ENCODE results near the gene PICK1.

PICK1 gene

GRCh38 chr22:38080474-38080849 is 23.3 kb downstream of the PICK1 start:
- no peak overlapping the region for H3K4me3 ChIP-seq (ENCODE audit: low read length)
- TF ChIP-seq CTCF (conservative IDR thresholded peaks at IDR 0.05; ENCODE audit: low read length) = no peak
- no peak for DNase-seq (ENCODE audit: low read depth)

GRCh38 chr22:38080850-38081635 is 23.8 kb downstream of the PICK1 start:
- no peak for TF ChIP-seq CTCF (conservative IDR thresholded peaks at IDR 0.05; ENCODE audit: low read length)
- H3K4me3 ChIP-seq (ENCODE audit: low read length) = peak overlapping the region; percentile 33
- DNase-seq (ENCODE audit: low read depth) = peak; percentile 21

GRCh38 chr22:38081636-38081940 is 24.4 kb downstream of the PICK1 start:
- no peak for DNase-seq (ENCODE audit: low read depth)
- no peak for TF ChIP-seq CTCF (conservative IDR thresholded peaks at IDR 0.05; ENCODE audit: low read length)
- no peak overlapping the region for H3K4me3 ChIP-seq (ENCODE audit: low read length)

GRCh38 chr22:38081941-38082828 is 25.0 kb downstream of the PICK1 start:
- TF ChIP-seq CTCF (conservative IDR thresholded peaks at IDR 0.05; ENCODE audit: low read length) = no peak
- no peak for DNase-seq (ENCODE audit: low read depth)
- H3K4me3 ChIP-seq (ENCODE audit: low read length) = no peak overlapping the region

- DNase-seq (ENCODE audit: low read depth) = no peak
- TF ChIP-seq CTCF (conservative IDR thresholded peaks at IDR 0.05; ENCODE audit: low read length) = no peak
- H3K4me3 ChIP-seq (ENCODE audit: low read length) = no peak overlapping the region
These were observed 25.9 kb downstream of the PICK1 start for GRCh38 chr22:38082986-38083710.

GRCh38 chr22:38083931-38084631 is 26.9 kb downstream of the PICK1 start, which contains the start of gene SLC16A8:
Gene SLC16A8, minus strand, starts transcription at chr22:38084184. Its CDS starts 1,311 bp downstream, at chr22:38082873.
- no peak for TF ChIP-seq CTCF (conservative IDR thresholded peaks at IDR 0.05; ENCODE audit: low read length)

More at GRCh38 chr22:38083931-38084631, 26.9 kb downstream of the PICK1 start, which contains the start of gene SLC16A8:
- DNase-seq (ENCODE audit: low read depth) = no peak
- H3K4me3 ChIP-seq (ENCODE audit: low read length) = no peak within 1 kb of the TSS
